ENCODE results near the gene RUNX1. TPM values are rescaled to one million over a fixed set of nuclear protein-coding genes. Genes with fewer than 3 reads are reported as not detected.

RUNX1 gene
- total and polyA plus RNA-seq, 2 donors, result 18.5 to 29.6 TPM

DNA sequence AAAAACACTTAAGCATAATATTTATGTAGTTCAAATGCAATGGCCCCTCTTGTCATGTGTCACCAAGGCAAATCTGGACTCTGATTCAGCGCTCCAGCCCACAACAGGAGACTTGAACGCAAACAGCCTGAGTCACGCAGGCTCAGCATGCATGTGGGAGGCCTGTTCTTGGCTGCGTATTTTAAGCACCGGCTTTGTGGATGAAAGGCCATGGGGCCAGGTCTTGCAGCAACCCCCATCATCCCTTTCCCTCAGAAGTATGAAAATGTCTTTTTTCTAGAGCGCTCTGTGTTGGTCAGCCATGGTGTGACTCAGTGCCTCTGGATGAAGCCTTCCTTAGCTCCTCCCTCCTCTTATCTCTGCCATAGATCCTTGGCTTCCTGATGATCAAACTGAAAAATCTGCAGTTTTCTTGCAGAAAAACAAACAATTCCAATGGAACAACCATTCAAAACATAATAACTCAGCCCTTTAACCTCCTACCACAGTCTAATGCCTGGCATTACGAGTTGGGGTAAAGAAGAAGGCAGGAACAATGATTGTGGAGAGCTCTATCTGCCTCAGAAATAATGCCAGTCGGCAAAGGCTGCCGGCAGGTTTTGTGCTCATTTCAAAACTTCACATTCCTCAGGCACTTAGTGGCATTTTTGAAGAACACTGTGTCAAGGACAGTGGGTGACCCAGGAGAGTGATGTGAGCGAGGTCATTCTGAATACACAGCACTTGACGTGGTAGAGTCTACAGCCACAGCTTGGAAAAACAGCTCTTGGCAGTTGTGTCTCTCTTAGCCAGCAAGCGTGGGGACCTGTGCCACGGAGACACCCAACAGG is 212.8 kb downstream of the RUNX1 start:
- Histone ChIP-seq H3K27ac (ENCODE audit: low read depth in 1 of 2, low read length in 1 of 2) (no peak overlapping the region), H3K4me1 (ENCODE audit: control insufficient read depth in 2 of 2, insufficient read depth in 2 of 2, low read length in 2 of 2) (peaks cover 0 to 14% of the 10 kb centered on the region in 2 donors), H3K27me3 (ENCODE audit: control insufficient read depth in 2 of 2, insufficient read depth in 1 of 2, low read length in 1 of 2) (no peaks in the 10 kb centered on the region), H3K36me3 (ENCODE audit: control insufficient read depth in 2 of 2, insufficient read depth in 2 of 2, low read length in 1 of 2) (peaks cover 67 to 94% of the 10 kb centered on the region in 2 donors), H3K9me3 (ENCODE audit: control insufficient read depth in 2 of 2, insufficient read depth in 1 of 2, low read length in 1 of 2) (no peaks in the 10 kb centered on the region), H3K4me3 (ENCODE audit: low read length in 2 of 2) (no peak overlapping the region)
- WGBS, result 96% methylated on average over 13 of the region's 13 CpGs
- no peak for DNase-seq (ENCODE audit: low read depth in 6 of 9, low spot score in 9 of 9)

DNA sequence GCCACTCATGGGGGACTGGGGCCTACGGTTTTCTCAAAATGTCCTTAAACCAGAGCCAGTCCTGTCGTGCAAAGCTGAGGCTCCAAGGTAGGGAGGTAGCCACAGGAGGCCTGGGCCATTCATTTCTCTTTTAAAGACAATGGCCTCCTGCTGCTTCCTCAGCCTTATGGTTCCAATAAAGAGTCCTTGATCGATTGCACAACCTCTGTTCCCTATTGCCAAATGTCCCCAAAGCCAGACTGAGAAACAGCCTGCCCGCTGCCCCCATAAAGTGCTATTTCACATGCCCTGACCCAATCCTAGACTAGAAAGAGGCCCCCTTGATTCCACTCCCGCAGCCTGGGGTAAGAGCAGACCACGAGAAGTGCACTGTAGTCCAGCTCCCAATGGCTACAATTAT is 213.6 kb downstream of the RUNX1 start:
- no peak overlapping the region for H3K4me3 ChIP-seq (ENCODE audit: low read length in 2 of 2)
- H3K27ac ChIP-seq (ENCODE audit: low read depth in 1 of 2, low read length in 1 of 2), result no peak overlapping the region
- H3K4me1 ChIP-seq (ENCODE audit: control insufficient read depth in 2 of 2, insufficient read depth in 2 of 2, low read length in 2 of 2), result peaks cover 0 to 14% of the 10 kb centered on the region in 2 donors
- WGBS, result 88% methylated on average over 6 of the region's 6 CpGs
- no peak for DNase-seq (ENCODE audit: low read depth in 6 of 9, low spot score in 9 of 9)
- H3K36me3 ChIP-seq (ENCODE audit: control insufficient read depth in 2 of 2, insufficient read depth in 2 of 2, low read length in 1 of 2), result peaks cover 66 to 94% of the 10 kb centered on the region in 2 donors
- no peaks in the 10 kb centered on the region for H3K27me3 ChIP-seq (ENCODE audit: control insufficient read depth in 2 of 2, insufficient read depth in 1 of 2, low read length in 1 of 2)
- H3K9me3 ChIP-seq (ENCODE audit: control insufficient read depth in 2 of 2, insufficient read depth in 1 of 2, low read length in 1 of 2), result no peaks in the 10 kb centered on the region

DNA sequence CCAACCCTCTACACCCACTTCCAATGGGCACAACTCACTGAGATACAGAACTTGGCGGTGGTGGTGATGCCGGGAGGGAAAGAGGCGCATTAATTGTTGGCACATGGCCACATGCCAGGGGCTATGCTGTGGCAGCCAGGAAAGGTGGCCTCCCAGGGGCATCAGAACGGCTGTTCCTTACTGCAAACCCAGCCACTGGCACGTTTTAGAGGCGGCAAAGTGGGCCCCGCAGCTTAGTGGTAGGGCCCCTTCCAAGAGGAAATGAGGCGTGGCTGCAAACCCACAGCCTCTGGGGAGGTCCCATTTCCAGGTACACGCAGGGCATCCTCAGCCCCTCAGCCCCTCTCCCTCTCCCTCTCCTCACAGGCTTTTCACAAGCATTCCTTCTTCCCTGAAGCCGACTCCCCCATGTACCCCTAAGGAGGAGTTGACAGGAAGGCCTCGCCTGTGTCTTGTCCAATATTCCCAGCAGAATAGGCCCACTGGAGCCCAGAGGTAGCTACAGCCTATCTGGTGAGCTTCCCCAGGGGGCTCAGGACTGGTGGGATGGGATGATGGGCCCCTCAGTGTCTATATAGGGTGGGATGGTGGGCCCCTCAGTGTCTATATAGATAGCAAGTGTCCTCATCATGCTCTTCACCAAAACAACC is 214.1 kb downstream of the RUNX1 start:
- no peak for DNase-seq (ENCODE audit: low read depth in 6 of 9, low spot score in 9 of 9)
- Histone ChIP-seq H3K36me3 (ENCODE audit: control insufficient read depth in 2 of 2, insufficient read depth in 2 of 2, low read length in 1 of 2) (peaks cover 66 to 93% of the 10 kb centered on the region in 2 donors), H3K4me3 (ENCODE audit: low read length in 2 of 2) (no peak overlapping the region), H3K27ac (ENCODE audit: low read depth in 1 of 2, low read length in 1 of 2) (no peak overlapping the region), H3K4me1 (ENCODE audit: control insufficient read depth in 2 of 2, insufficient read depth in 2 of 2, low read length in 2 of 2) (peaks cover 0 to 14% of the 10 kb centered on the region in 2 donors), H3K9me3 (ENCODE audit: control insufficient read depth in 2 of 2, insufficient read depth in 1 of 2, low read length in 1 of 2) (no peaks in the 10 kb centered on the region), H3K27me3 (ENCODE audit: control insufficient read depth in 2 of 2, insufficient read depth in 1 of 2, low read length in 1 of 2) (no peaks in the 10 kb centered on the region)
- WGBS, result 58% methylated on average over 11 of the region's 11 CpGs

DNA sequence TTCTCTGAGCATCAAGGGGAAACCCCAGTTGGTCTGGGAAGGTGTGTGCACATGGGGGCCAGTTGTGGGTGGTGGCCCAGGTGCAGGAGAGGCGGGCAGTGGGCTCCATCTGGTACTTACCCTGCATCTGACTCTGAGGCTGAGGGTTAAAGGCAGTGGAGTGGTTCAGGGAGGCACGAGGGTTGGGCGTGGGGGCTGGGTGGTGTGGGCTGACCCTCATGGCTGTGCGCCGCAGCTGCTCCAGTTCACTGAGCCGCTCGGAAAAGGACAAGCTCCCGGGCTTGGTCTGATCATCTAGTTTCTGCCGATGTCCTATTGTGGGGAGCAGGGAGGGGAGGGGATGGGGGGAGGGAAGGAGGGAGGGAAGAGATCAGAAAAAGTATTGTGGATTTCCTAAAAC is 214.8 kb downstream of the RUNX1 start:
- H3K36me3 ChIP-seq (ENCODE audit: control insufficient read depth in 2 of 2, insufficient read depth in 2 of 2, low read length in 1 of 2), result peaks cover 65 to 90% of the 10 kb centered on the region in 2 donors
- no peaks in the 10 kb centered on the region for H3K27me3 ChIP-seq (ENCODE audit: control insufficient read depth in 2 of 2, insufficient read depth in 1 of 2, low read length in 1 of 2)
- H3K9me3 ChIP-seq (ENCODE audit: control insufficient read depth in 2 of 2, insufficient read depth in 1 of 2, low read length in 1 of 2), result no peaks in the 10 kb centered on the region
- no peak for DNase-seq (ENCODE audit: low read depth in 6 of 9, low spot score in 9 of 9)
- 96% methylated on average over 9 of the region's 9 CpGs for WGBS
- H3K27ac ChIP-seq (ENCODE audit: low read depth in 1 of 2, low read length in 1 of 2), result no peak overlapping the region
- H3K4me1 ChIP-seq (ENCODE audit: control insufficient read depth in 2 of 2, insufficient read depth in 2 of 2, low read length in 2 of 2), result peaks cover 0 to 14% of the 10 kb centered on the region in 2 donors
- H3K4me3 ChIP-seq (ENCODE audit: low read length in 2 of 2), result no peak overlapping the region

DNA sequence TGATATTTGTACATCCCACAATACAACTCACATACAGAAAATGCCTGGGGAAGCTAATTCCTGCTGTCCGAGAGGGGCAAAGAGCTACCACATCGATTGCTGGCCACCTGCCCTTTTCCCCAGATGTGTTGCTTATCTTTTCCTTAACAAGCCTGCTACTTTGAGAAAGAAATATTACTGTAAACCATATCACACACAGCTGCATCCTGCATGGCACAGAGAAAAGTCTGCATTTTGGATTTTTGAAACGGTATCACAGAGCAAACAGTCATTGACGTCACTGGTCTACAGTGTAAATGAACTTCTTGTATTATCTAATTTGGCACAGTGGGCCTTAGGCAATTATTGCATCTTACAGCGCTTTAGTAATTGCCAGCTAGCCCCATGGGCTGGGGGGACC is 215.6 kb downstream of the RUNX1 start:
- no peaks in the 10 kb centered on the region for H3K9me3 ChIP-seq (ENCODE audit: control insufficient read depth in 2 of 2, insufficient read depth in 1 of 2, low read length in 1 of 2)
- no peak overlapping the region for H3K4me3 ChIP-seq (ENCODE audit: low read length in 2 of 2)
- H3K4me1 ChIP-seq (ENCODE audit: control insufficient read depth in 2 of 2, insufficient read depth in 2 of 2, low read length in 2 of 2), result peaks cover 0 to 14% of the 10 kb centered on the region in 2 donors
- WGBS, result 91% methylated on average over 5 of the region's 5 CpGs
- no peaks in the 10 kb centered on the region for H3K27me3 ChIP-seq (ENCODE audit: control insufficient read depth in 2 of 2, insufficient read depth in 1 of 2, low read length in 1 of 2)
- DNase-seq (ENCODE audit: low read depth in 6 of 9, low spot score in 9 of 9), result no peak
- peaks cover 63 to 92% of the 10 kb centered on the region in 2 donors for H3K36me3 ChIP-seq (ENCODE audit: control insufficient read depth in 2 of 2, insufficient read depth in 2 of 2, low read length in 1 of 2)
- H3K27ac ChIP-seq (ENCODE audit: low read depth in 1 of 2, low read length in 1 of 2), result no peak overlapping the region

DNA sequence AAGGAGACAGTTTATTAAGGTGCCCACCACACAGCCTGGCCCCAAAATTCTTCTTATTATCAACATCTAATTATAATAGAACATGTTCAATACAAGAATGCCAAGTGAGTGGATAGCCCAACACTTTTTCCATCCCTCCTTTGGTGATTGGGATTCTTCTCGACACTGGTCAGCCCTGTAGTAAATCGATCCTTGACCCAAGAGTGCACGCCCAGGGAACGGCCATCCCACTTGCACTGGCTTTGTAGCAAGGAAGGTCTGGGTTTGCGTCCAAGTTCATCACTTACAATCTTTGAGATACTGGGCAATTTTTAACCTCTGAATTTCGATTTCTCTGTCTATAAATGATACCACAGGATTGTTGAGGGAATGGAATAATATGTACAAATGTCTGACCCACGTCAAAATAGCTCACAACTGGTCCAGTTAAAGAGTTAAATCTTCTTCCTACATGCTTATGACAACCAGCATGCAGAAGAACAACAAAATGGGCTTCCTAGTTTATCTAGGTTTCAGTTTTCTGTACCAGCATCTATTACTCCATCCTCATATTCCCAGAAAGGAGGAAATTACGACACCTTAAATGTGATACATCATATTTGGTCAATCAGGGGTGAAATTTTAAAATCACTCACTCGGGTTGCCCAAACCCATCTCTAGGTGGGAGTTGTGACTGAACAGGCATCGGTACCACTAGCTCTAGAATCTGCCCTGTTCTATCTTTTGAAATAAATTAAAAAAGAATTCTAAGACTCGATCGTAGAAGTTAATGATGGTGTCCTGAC is 218.5 kb downstream of the RUNX1 start:
- Histone ChIP-seq H3K27me3 (ENCODE audit: control insufficient read depth in 2 of 2, insufficient read depth in 1 of 2, low read length in 1 of 2) (no peaks in the 10 kb centered on the region), H3K27ac (ENCODE audit: low read depth in 1 of 2, low read length in 1 of 2) (no peak overlapping the region), H3K36me3 (ENCODE audit: control insufficient read depth in 2 of 2, insufficient read depth in 2 of 2, low read length in 1 of 2) (peaks cover 69 to 90% of the 10 kb centered on the region in 2 donors), H3K4me3 (ENCODE audit: low read length in 2 of 2) (no peak overlapping the region), H3K9me3 (ENCODE audit: control insufficient read depth in 2 of 2, insufficient read depth in 1 of 2, low read length in 1 of 2) (peaks cover 0 to 6% of the 10 kb centered on the region in 2 donors), H3K4me1 (ENCODE audit: control insufficient read depth in 2 of 2, insufficient read depth in 2 of 2, low read length in 2 of 2) (peaks cover 0 to 11% of the 10 kb centered on the region in 2 donors)
- WGBS, result 98% methylated on average over 12 of the region's 12 CpGs
- DNase-seq (ENCODE audit: low read depth in 6 of 9, low spot score in 9 of 9), result no peak

DNA sequence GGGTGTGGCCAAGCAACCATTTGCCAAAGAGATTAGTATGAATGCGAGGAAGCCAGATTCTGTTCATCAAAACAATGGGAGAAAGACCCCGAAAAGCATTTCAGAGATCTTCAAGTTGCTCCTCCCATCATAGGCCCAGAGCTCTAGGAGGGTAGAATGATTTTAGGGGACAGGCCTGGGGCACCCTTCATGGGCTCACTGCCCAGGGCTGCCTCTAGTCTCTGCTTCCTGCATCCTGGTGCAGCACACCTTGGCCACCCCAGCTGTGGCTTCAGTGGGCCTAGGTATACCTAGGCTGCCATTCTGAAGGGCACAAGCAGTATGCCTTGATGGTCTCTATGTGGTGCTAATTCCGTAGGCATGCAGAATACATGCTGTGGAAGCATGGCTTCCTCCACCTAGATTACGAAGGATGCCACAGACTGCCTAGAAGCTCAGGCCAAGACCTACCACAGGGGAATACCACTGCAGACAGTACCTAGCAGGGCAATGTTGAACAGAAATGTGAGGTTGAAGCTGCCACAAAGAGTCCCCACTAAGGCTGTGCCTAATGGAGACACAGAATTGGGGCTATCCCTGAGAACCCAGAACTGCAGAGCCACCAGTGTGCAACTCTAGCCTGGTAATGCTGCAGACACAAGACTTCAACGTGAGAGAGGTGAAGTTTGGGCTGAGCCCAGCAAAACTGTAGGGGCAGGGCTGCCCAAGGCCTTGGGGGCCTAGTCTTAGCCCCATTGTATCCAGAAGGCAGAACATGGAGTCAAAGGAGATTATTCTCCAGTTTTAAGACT is 221.5 kb downstream of the RUNX1 start:
- Histone ChIP-seq H3K4me3 (ENCODE audit: low read length in 2 of 2) (no peak overlapping the region), H3K36me3 (ENCODE audit: control insufficient read depth in 2 of 2, insufficient read depth in 2 of 2, low read length in 1 of 2) (peaks cover 66 to 86% of the 10 kb centered on the region in 2 donors), H3K27ac (ENCODE audit: low read depth in 1 of 2, low read length in 1 of 2) (no peak overlapping the region), H3K4me1 (ENCODE audit: control insufficient read depth in 2 of 2, insufficient read depth in 2 of 2, low read length in 2 of 2) (no peaks in the 10 kb centered on the region), H3K9me3 (ENCODE audit: control insufficient read depth in 2 of 2, insufficient read depth in 1 of 2, low read length in 1 of 2) (peaks cover 0 to 6% of the 10 kb centered on the region in 2 donors), H3K27me3 (ENCODE audit: control insufficient read depth in 2 of 2, insufficient read depth in 1 of 2, low read length in 1 of 2) (no peaks in the 10 kb centered on the region)
- 96% methylated on average over 5 of the region's 5 CpGs for WGBS
- DNase-seq (ENCODE audit: low read depth in 6 of 9, low spot score in 9 of 9), result no peak

DNA sequence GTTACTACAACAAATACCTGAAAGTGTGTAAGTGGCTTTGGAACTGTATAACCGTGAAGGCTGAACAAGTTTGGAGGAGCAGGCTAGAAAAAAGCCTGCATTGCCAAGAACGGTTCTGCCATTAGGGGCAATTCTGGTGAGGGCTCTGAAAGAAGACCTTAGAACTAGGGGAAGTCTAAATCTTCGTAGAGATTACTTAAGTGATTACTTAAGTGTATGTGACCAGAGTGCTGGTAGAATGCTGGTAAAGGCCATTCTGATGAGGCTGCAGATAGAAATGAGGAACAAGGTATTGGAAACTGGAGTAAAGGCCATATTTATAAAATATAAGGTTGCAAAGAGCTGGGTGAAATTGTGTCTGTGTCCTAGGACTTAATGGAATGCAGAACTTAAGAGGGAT is 222.3 kb downstream of the RUNX1 start:
- H3K4me3 ChIP-seq (ENCODE audit: low read length in 2 of 2), result no peak overlapping the region
- no peak for DNase-seq (ENCODE audit: low read depth in 6 of 9, low spot score in 9 of 9)
- no peaks in the 10 kb centered on the region for H3K27me3 ChIP-seq (ENCODE audit: control insufficient read depth in 2 of 2, insufficient read depth in 1 of 2, low read length in 1 of 2)
- no peak overlapping the region for H3K27ac ChIP-seq (ENCODE audit: low read depth in 1 of 2, low read length in 1 of 2)
- peaks cover 72 to 87% of the 10 kb centered on the region in 2 donors for H3K36me3 ChIP-seq (ENCODE audit: control insufficient read depth in 2 of 2, insufficient read depth in 2 of 2, low read length in 1 of 2)
- H3K4me1 ChIP-seq (ENCODE audit: control insufficient read depth in 2 of 2, insufficient read depth in 2 of 2, low read length in 2 of 2), result no peaks in the 10 kb centered on the region
- 98% methylated on average over 3 of the region's 3 CpGs for WGBS
- H3K9me3 ChIP-seq (ENCODE audit: control insufficient read depth in 2 of 2, insufficient read depth in 1 of 2, low read length in 1 of 2), result peaks cover 0 to 6% of the 10 kb centered on the region in 2 donors

Measured in thymus (tissue), 11 donors.